SH-SY5Y (cell line): Measurements from ENCODE around the gene ROBO2.

Source experiments
- GATA2 ChIP-seq: IDR thresholded peaks from 2 replicates; pipeline ENCODE4 v1.6.1; 2011; ENCODE audit warnings: mild to moderate bottlenecking, low read depth, low read length
- GATA3 ChIP-seq: IDR thresholded peaks from 2 replicates; pipeline ENCODE4 v1.6.1; 2011; ENCODE audit warnings: low read depth, mild to moderate bottlenecking, low read length, moderate library complexity

GRCh38 chr3:77190374-77190773 lies 150.5 kb downstream of the ROBO2 start:
- TF ChIP-seq GATA2 (no peak), GATA3 (no peak)
